Measurements from ENCODE around the gene PSME1.

DNA sequence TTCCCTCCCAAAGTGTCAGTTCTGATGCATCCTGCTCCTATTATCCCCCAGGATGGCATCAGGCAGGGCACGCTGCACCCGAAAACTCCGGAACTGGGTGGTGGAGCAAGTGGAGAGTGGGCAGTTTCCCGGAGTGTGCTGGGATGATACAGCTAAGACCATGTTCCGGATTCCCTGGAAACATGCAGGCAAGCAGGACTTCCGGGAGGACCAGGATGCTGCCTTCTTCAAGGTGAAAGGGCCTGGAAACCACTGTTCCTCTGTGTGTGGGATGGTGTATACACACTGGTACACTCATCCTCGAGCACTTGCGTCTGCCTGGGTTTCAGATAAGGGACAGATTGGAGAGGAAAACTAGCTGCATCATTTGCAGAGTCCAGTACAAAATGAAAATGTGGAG lies 26.1 kb downstream of the PSME1 start:
- TF ChIP-seq, protein P1, sequence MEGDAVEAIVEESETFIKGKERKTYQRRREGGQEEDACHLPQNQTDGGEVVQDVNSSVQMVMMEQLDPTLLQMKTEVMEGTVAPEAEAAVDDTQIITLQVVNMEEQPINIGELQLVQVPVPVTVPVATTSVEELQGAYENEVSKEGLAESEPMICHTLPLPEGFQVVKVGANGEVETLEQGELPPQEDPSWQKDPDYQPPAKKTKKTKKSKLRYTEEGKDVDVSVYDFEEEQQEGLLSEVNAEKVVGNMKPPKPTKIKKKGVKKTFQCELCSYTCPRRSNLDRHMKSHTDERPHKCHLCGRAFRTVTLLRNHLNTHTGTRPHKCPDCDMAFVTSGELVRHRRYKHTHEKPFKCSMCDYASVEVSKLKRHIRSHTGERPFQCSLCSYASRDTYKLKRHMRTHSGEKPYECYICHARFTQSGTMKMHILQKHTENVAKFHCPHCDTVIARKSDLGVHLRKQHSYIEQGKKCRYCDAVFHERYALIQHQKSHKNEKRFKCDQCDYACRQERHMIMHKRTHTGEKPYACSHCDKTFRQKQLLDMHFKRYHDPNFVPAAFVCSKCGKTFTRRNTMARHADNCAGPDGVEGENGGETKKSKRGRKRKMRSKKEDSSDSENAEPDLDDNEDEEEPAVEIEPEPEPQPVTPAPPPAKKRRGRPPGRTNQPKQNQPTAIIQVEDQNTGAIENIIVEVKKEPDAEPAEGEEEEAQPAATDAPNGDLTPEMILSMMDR (IDR thresholded peaks at IDR 0.05; ENCODE audit: insufficient read depth, low read length): no peak
- TF ChIP-seq POLR2AphosphoS5 (IDR thresholded peaks at IDR 0.05; ENCODE audit: low read depth): no peak
